Measurements from ENCODE around the gene SDK1.

The SDK1 gene

GRCh38 chr7:3338161-3338560 lies 37.1 kb downstream of the SDK1 start:
- DNase-seq = no peak

- no peak for DNase-seq
Observed at GRCh38 chr7:3345699-3346481, 44.8 kb downstream of the SDK1 start.

- no peak for DNase-seq
Observed at GRCh38 chr7:3349126-3349525, 48.1 kb downstream of the SDK1 start.

GRCh38 chr7:3356173-3356572 lies 55.1 kb downstream of the SDK1 start:
- DNase-seq = no peak

- no peak for DNase-seq
Observed at GRCh38 chr7:3358991-3359390, 57.9 kb downstream of the SDK1 start.

GRCh38 chr7:3367261-3367660 lies 66.2 kb downstream of the SDK1 start:
- DNase-seq = no peak

- DNase-seq = no peak
Observed at GRCh38 chr7:3370068-3370830, 69.2 kb downstream of the SDK1 start.

- DNase-seq = no peak
Observed at GRCh38 chr7:3370921-3371320, 69.9 kb downstream of the SDK1 start.

- no peak for DNase-seq
Observed at GRCh38 chr7:3371601-3372000, 70.5 kb downstream of the SDK1 start.

- no peak for DNase-seq
Observed at GRCh38 chr7:3374239-3374638, 73.2 kb downstream of the SDK1 start.

- DNase-seq = no peak
Observed at GRCh38 chr7:3378390-3379150, 77.5 kb downstream of the SDK1 start.

GRCh38 chr7:3380034-3380433 lies 79.0 kb downstream of the SDK1 start:
- no peak for DNase-seq

- DNase-seq = no peak
Observed at GRCh38 chr7:3380886-3381685, 80.0 kb downstream of the SDK1 start.

- no peak for DNase-seq
Observed at GRCh38 chr7:3386423-3387190, 85.6 kb downstream of the SDK1 start.

- DNase-seq = peak in 1 of 2 donors; percentile 2
Observed at GRCh38 chr7:3393862-3394261, 92.8 kb downstream of the SDK1 start.

- no peak for DNase-seq
Observed at GRCh38 chr7:3397324-3397723, 96.3 kb downstream of the SDK1 start.

GRCh38 chr7:3399858-3400257 lies 98.8 kb downstream of the SDK1 start:
- DNase-seq = peak; percentile 1

GRCh38 chr7:3404501-3404900 lies 103.4 kb downstream of the SDK1 start:
- DNase-seq = no peak

- DNase-seq = no peak
Observed at GRCh38 chr7:3408814-3409595, 108.0 kb downstream of the SDK1 start.

- no peak for DNase-seq
Observed at GRCh38 chr7:3412871-3413270, 111.8 kb downstream of the SDK1 start.

GRCh38 chr7:3415861-3416312 lies 114.8 kb downstream of the SDK1 start:
- no peak for DNase-seq
